HCT116 (cell line): ENCODE measurements around the gene PAX6. TPM values are rescaled to one million over a fixed set of nuclear protein-coding genes. Genes with fewer than 3 reads are reported as not detected.

Experiments used
- ATAC-seq: fragments of 200-7000 bp; cut with Tn5 transposase; 2 replicates; pipeline ENCODE4 v1.9.1; 2020; ENCODE audit warnings: mild to moderate bottlenecking, moderate library complexity
- BruUV-seq: library from RNA; stranded (reverse); fragments of 400-500 nt; replicated peaks from 2 replicates; lab custom pipeline; 2021; lab: Mats Ljungman, UMichigan
- CTCF ChIA-PET: fragments of 300-600 bp; sonication (Branson Sonifier 250); formaldehyde crosslinking; loops from one replicate; lab custom pipeline; 2021; ENCODE audit warnings: antibody characterized with exemption; lab: Charles Lee
- POLR2A ChIA-PET: fragments of 300-600, 350-600 bp; sonication (Branson Sonifier 250); formaldehyde crosslinking; loops from one replicate; lab custom pipeline; 2021; ENCODE audit warnings: antibody characterized with exemption; lab: Charles Lee
- RAD21 ChIA-PET, 2 experiments: fragments of 300-600 bp; sonication (Branson Sonifier 250); formaldehyde crosslinking; loops; one replicate each; lab custom pipeline; 2023; ENCODE audit warnings: low total read pairs in 2 of 2; ENCODE audit not compliant: uncharacterized antibody in 2 of 2, unreplicated experiment in 2 of 2, low non-redundant PET in 1 of 2; lab: Charles Lee
- DNase-seq: peaks from one replicate; pipeline ENCODE4 v3.0.0-alpha.2; 2010; ENCODE audit warnings: low read depth, low spot score
- H2AFZ ChIP-seq: fragments of 200-600 bp; shearing (Covaris generic), sonication (generic); 2 replicates; pipeline ENCODE4 v1.6.1; 2017; ENCODE audit warnings: low read depth, mixed run types, mixed read lengths, antibody characterized with exemption, low read length; ENCODE audit not compliant: poor library complexity, severe bottlenecking
- H3K27ac ChIP-seq: 2 replicates; pipeline ENCODE4 v1.5.1; 2012; ENCODE audit warnings: low read depth, low read length
- H3K27me3 ChIP-seq: fragments of 200-600 bp; sonication (generic); 2 replicates; pipeline ENCODE4 v1.6.1; 2016; ENCODE audit warnings: mixed run types, low read length, mixed read lengths; ENCODE audit not compliant: insufficient read depth
- H3K36me3 ChIP-seq, 2 experiments: fragments of 200-500 bp in 1 of 2; fragments of 200-600 bp in 1 of 2; sonication (Bioruptor generic) in 1 of 2; sonication (generic) in 1 of 2; 2 replicates each; pipeline versions ENCODE4 v1.5.1 to v1.6.1; 2014 to 2016; ENCODE audit warnings: low read length in 2 of 2, inconsistent platforms in 1 of 2, mixed read lengths in 1 of 2, mixed run types in 1 of 2; ENCODE audit not compliant: insufficient read depth in 2 of 2, control insufficient read depth in 1 of 2
- H3K4me1 ChIP-seq, 2 experiments: fragments of 200-600 bp in 1 of 2; sonication (generic) in 1 of 2; 2 replicates each; pipeline versions ENCODE4 v1.5.1 to v1.6.1; 2012 to 2017; ENCODE audit warnings: low read length in 2 of 2, inconsistent platforms in 1 of 2, mild to moderate bottlenecking in 1 of 2, mixed read lengths in 1 of 2, mixed run types in 1 of 2, moderate library complexity in 1 of 2; ENCODE audit not compliant: insufficient read depth in 2 of 2, control insufficient read depth in 1 of 2
- H3K4me2 ChIP-seq: fragments of 200-600 bp; sonication (generic); 2 replicates; pipeline ENCODE4 v1.6.1; 2017; ENCODE audit warnings: mixed run types, low read length, mixed read lengths
- H3K4me3 ChIP-seq, 2 experiments: fragments of 200-600 bp in 1 of 2; sonication (generic) in 1 of 2; replicated peaks in 1 of 2; 2 replicates each; pipeline ENCODE4 v1.5.1; 2011 to 2016; ENCODE audit warnings: low read length in 2 of 2, control low read depth in 1 of 2, low read depth in 1 of 2, mild to moderate bottlenecking in 1 of 2, mixed read lengths in 1 of 2, mixed run types in 1 of 2
- H3K79me2 ChIP-seq: fragments of 200-600 bp; sonication (generic); 2 replicates; pipeline ENCODE4 v1.6.1; 2017; ENCODE audit warnings: mild to moderate bottlenecking, mixed run types, low read length, moderate library complexity, mixed read lengths; ENCODE audit not compliant: insufficient read depth
- H3K9ac ChIP-seq: fragments of 200-600 bp; sonication (generic); 2 replicates; pipeline ENCODE4 v1.6.1; 2016; ENCODE audit warnings: low read length, mixed read lengths
- H3K9me2 ChIP-seq: fragments of 200-600 bp; sonication (generic), shearing (Covaris generic); 2 replicates; pipeline ENCODE4 v1.6.1; 2017; ENCODE audit warnings: mixed run types, mild to moderate bottlenecking, moderate library complexity; ENCODE audit not compliant: insufficient read depth
- H3K9me3 ChIP-seq, 2 experiments: fragments of 200-500 bp in 1 of 2; fragments of 200-600 bp in 1 of 2; sonication (Bioruptor generic) in 1 of 2; sonication (generic) in 1 of 2; 2 replicates each; pipeline ENCODE4 v1.6.1; 2014 to 2017; ENCODE audit warnings: low read length in 2 of 2, mixed read lengths in 2 of 2, inconsistent platforms in 1 of 2, low read depth in 1 of 2, mild to moderate bottlenecking in 1 of 2, mixed run types in 1 of 2, moderate library complexity in 1 of 2; ENCODE audit not compliant: control insufficient read depth in 1 of 2, insufficient read depth in 1 of 2
- H4K20me1 ChIP-seq: fragments of 200-600 bp; sonication (generic), shearing (Covaris generic); 2 replicates; pipeline ENCODE4 v1.6.1; 2017; ENCODE audit warnings: mixed run types, mild to moderate bottlenecking, moderate library complexity; ENCODE audit not compliant: insufficient read depth
- CBX3 ChIP-seq: IDR thresholded peaks from 2 replicates; pipeline ENCODE4 v1.6.1; 2012; ENCODE audit warnings: low read depth
- CEBPB ChIP-seq: IDR thresholded peaks from 2 replicates; pipeline ENCODE4 v1.6.1; 2012; ENCODE audit warnings: low read depth
- EZH2phosphoT487 ChIP-seq: fragments of 200-600 bp; IDR thresholded peaks from 2 replicates; pipeline ENCODE4 v1.6.1; 2018; ENCODE audit warnings: antibody characterized with exemption, borderline replicate concordance
- JUND ChIP-seq: IDR thresholded peaks from 2 replicates; pipeline ENCODE4 v1.6.1; 2012
- RAD21 ChIP-seq: IDR thresholded peaks from 2 replicates; pipeline ENCODE4 v1.6.1; 2012; ENCODE audit warnings: low read depth, mild to moderate bottlenecking
- SRF ChIP-seq: IDR thresholded peaks from 2 replicates; pipeline ENCODE4 v1.6.1; 2012; ENCODE audit warnings: low read depth
- ZFX ChIP-seq: fragments of 450-650 bp; IDR thresholded peaks from 2 replicates; pipeline ENCODE4 v1.6.1; 2017
- ZNF274 ChIP-seq: fragments of 200-500 bp; sonication (Bioruptor generic); IDR thresholded peaks from 2 replicates; pipeline ENCODE4 v1.6.1; 2014; ENCODE audit warnings: mild to moderate bottlenecking, low read depth, low read length, inconsistent platforms
- intact Hi-C: fragments of 100-400 bp; cut with micrococcal nuclease; formaldehyde crosslinking; loops from 2 replicates; pipeline ENCODE4 v1.10.0; 2022
- total RNA-seq: library from RNA; stranded (reverse); gene quantifications from one replicate; pipeline ENCODE4 v1.2.1, GENCODE V29; 2021; ENCODE audit not compliant: unreplicated experiment
- TF ChIP-seq, protein P1 (sequence below): IDR thresholded peaks from 2 replicates; pipeline ENCODE4 v1.6.1; 2011; ENCODE audit warnings: mild to moderate bottlenecking, low read length, moderate library complexity; ENCODE audit not compliant: insufficient replicate concordance; ENCODE audit errors: extremely low read depth
- TF ChIP-seq, protein P2 (sequence below), 3 experiments: fragments of 200-600 bp in 1 of 3; sonication (generic) in 1 of 3; IDR thresholded peaks in 2 of 3; conservative IDR thresholded peaks in 1 of 3; 2 replicates each; pipeline ENCODE4 v1.5.1; 2012 to 2017; ENCODE audit warnings: low read depth in 2 of 3, low read length in 2 of 3, antibody characterized with exemption in 1 of 3, borderline replicate concordance in 1 of 3, control low read depth in 1 of 3, mild to moderate bottlenecking in 1 of 3, mixed read lengths in 1 of 3, mixed run types in 1 of 3, moderate library complexity in 1 of 3; ENCODE audit not compliant: insufficient read depth in 1 of 3

Gene PAX6
- total RNA-seq, 1 experiment from 2014 or later, result 5.3 TPM

DNA sequence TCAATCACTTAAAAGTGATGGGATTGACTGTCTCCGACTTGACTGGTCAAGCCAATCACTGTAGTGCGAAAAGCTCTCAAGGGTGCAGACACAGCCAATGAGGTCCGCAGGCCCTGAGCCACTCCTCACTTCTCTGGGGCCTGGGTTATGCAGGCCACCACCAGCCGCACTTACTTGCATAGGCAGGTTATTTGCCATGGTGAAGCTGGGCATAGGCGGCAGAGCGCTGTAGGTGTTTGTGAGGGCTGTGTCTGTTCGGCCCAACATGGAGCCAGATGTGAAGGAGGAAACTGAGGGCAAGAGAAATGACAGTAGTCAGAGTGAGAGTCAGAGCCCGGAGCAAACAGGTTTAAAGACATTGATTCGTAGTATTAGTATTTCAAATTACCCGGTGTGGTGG, 17.9 kb downstream of the PAX6 start:
- CTCF ChIA-PET, result no interaction called here
- RAD21 ChIA-PET, result no interaction called here
- POLR2A ChIA-PET, result no interaction called here
- H3K4me3 ChIP-seq, result no peak overlapping the region
- no peaks in the 10 kb centered on the region for H3K79me2 ChIP-seq
- ATAC-seq (no peak), DNase-seq (no peak)
- no TSS peak for BruUV-seq
- H2AFZ ChIP-seq, result no peak overlapping the region
- no peaks in the 10 kb centered on the region for H3K9me3 ChIP-seq
- H3K4me2 ChIP-seq, result no peak overlapping the region
- no peaks in the 10 kb centered on the region for H3K27me3 ChIP-seq
- H3K9ac ChIP-seq, result no peak overlapping the region
- no peak overlapping the region for H3K27ac ChIP-seq
- no peaks in the 10 kb centered on the region for H3K4me1 ChIP-seq
- no peak for TF ChIP-seq SRF
- no peak for TF ChIP-seq JUND
- no peak for TF ChIP-seq ZFX
- TF ChIP-seq ZNF274, result no peak
- TF ChIP-seq, protein P1, sequence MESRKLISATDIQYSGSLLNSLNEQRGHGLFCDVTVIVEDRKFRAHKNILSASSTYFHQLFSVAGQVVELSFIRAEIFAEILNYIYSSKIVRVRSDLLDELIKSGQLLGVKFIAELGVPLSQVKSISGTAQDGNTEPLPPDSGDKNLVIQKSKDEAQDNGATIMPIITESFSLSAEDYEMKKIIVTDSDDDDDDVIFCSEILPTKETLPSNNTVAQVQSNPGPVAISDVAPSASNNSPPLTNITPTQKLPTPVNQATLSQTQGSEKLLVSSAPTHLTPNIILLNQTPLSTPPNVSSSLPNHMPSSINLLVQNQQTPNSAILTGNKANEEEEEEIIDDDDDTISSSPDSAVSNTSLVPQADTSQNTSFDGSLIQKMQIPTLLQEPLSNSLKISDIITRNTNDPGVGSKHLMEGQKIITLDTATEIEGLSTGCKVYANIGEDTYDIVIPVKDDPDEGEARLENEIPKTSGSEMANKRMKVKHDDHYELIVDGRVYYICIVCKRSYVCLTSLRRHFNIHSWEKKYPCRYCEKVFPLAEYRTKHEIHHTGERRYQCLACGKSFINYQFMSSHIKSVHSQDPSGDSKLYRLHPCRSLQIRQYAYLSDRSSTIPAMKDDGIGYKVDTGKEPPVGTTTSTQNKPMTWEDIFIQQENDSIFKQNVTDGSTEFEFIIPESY, result no peak
- no peak for TF ChIP-seq CEBPB
- TF ChIP-seq, protein P2, sequence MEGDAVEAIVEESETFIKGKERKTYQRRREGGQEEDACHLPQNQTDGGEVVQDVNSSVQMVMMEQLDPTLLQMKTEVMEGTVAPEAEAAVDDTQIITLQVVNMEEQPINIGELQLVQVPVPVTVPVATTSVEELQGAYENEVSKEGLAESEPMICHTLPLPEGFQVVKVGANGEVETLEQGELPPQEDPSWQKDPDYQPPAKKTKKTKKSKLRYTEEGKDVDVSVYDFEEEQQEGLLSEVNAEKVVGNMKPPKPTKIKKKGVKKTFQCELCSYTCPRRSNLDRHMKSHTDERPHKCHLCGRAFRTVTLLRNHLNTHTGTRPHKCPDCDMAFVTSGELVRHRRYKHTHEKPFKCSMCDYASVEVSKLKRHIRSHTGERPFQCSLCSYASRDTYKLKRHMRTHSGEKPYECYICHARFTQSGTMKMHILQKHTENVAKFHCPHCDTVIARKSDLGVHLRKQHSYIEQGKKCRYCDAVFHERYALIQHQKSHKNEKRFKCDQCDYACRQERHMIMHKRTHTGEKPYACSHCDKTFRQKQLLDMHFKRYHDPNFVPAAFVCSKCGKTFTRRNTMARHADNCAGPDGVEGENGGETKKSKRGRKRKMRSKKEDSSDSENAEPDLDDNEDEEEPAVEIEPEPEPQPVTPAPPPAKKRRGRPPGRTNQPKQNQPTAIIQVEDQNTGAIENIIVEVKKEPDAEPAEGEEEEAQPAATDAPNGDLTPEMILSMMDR (IDR thresholded peaks at IDR 0.05 in 2 of 3, conservative IDR thresholded peaks at IDR 0.05 in 1 of 3; ENCODE audit: borderline replicate concordance in 1 of 3, insufficient read depth in 1 of 3, low read depth in 2 of 3, low read length in 2 of 3), result no peak
- no peak for TF ChIP-seq CBX3
- TF ChIP-seq RAD21, result no peak
- TF ChIP-seq EZH2phosphoT487, result no peak
- no peaks in the 10 kb centered on the region for H4K20me1 ChIP-seq
- intact Hi-C loops, result no loop called here
- H3K9me2 ChIP-seq, result no peaks in the 10 kb centered on the region
- H3K36me3 ChIP-seq, result no peaks in the 10 kb centered on the region
